DMS153 treated with DMSO at 0.1 percent for 48 hours (cell line): ENCODE results near the gene TTYH3.
"Not testable (repeated sequence)": the region's sequence is repeated elsewhere in the genome, so short reads cannot be mapped to it uniquely, and the experiment has no call there.

ENCODE experiments used
- DNase-seq: peaks from one replicate; lab custom pipeline; 2025; ENCODE audit not compliant: unreplicated experiment; lab: John Stamatoyannopoulos, UW

TTYH3 gene

GRCh38 chr7:2602406-2603043 is 29.3 kb upstream of the TTYH3 start:
- DNase-seq, result no peak

GRCh38 chr7:2603044-2603965 is 28.5 kb upstream of the TTYH3 start:
- no peak for DNase-seq

GRCh38 chr7:2604608-2605174 is 27.1 kb upstream of the TTYH3 start:
- DNase-seq, result no peak

- DNase-seq, result no peak
These were observed 25.9 kb upstream of the TTYH3 start for GRCh38 chr7:2605608-2606538.

- no peak for DNase-seq
These were observed 25.2 kb upstream of the TTYH3 start for GRCh38 chr7:2606539-2606936.

GRCh38 chr7:2607122-2607922 is 24.5 kb upstream of the TTYH3 start:
- no peak for DNase-seq

GRCh38 chr7:2607923-2608904 is 23.6 kb upstream of the TTYH3 start:
- no peak for DNase-seq

GRCh38 chr7:2608921-2609411 is 22.8 kb upstream of the TTYH3 start:
- DNase-seq, result no peak

- not testable (repeated sequence) for DNase-seq
These were observed 22.1 kb upstream of the TTYH3 start for GRCh38 chr7:2609646-2610045.

- DNase-seq, result no peak
These were observed 21.3 kb upstream of the TTYH3 start for GRCh38 chr7:2610466-2610865.

GRCh38 chr7:2610898-2611297 is 20.9 kb upstream of the TTYH3 start:
- no peak for DNase-seq

GRCh38 chr7:2611401-2611800 is 20.4 kb upstream of the TTYH3 start:
- no peak for DNase-seq

GRCh38 chr7:2611922-2612321 is 19.9 kb upstream of the TTYH3 start:
- DNase-seq, result no peak

GRCh38 chr7:2612445-2613097 is 19.2 kb upstream of the TTYH3 start:
- DNase-seq, result no peak

GRCh38 chr7:2613098-2613930 is 18.5 kb upstream of the TTYH3 start:
- peak; percentile 51 for DNase-seq

- peak; percentile 68 for DNase-seq
These were observed 17.7 kb upstream of the TTYH3 start for GRCh38 chr7:2613931-2614600.
